Measurements from ENCODE around the gene TRPM7. TPM values are rescaled to one million over a fixed set of nuclear protein-coding genes. Genes with fewer than 3 reads are reported as not detected.
"Not testable (repeated sequence)": the region's sequence is repeated elsewhere in the genome, so short reads cannot be mapped to it uniquely, and the experiment has no call there.

The TRPM7 gene
- total RNA-seq, 1 donor from 2014 or later: 39.8 TPM

GRCh38 chr15:50710585-50710984 is 24.0 kb upstream of the TRPM7 start:
- H3K36me3 Mint-ChIP-seq (ENCODE audit: insufficient read depth): peaks cover 7% of the 10 kb centered on the region
- no peaks in the 10 kb centered on the region for H3K4me1 Mint-ChIP-seq (ENCODE audit: low read depth)
- no peak for TF ChIP-seq CTCF (IDR thresholded peaks at IDR 0.05; ENCODE audit: unreplicated experiment)
- no peak for DNase-seq (ENCODE audit: low spot score, unreplicated experiment)
- H3K27ac Mint-ChIP-seq: no peak overlapping the region
- H3K4me3 Mint-ChIP-seq (ENCODE audit: low read depth): no peak overlapping the region
- H3K9me3 Mint-ChIP-seq (ENCODE audit: low read depth): no peaks in the 10 kb centered on the region
- H3K27me3 Mint-ChIP-seq: no peaks in the 10 kb centered on the region

- no peak for DNase-seq (ENCODE audit: low spot score, unreplicated experiment)
- H3K27ac Mint-ChIP-seq: no peak overlapping the region
- H3K27me3 Mint-ChIP-seq: no peaks in the 10 kb centered on the region
- no peak for TF ChIP-seq CTCF (IDR thresholded peaks at IDR 0.05; ENCODE audit: unreplicated experiment)
- H3K4me1 Mint-ChIP-seq (ENCODE audit: low read depth): no peaks in the 10 kb centered on the region
- H3K4me3 Mint-ChIP-seq (ENCODE audit: low read depth): no peak overlapping the region
- no peaks in the 10 kb centered on the region for H3K9me3 Mint-ChIP-seq (ENCODE audit: low read depth)
- peaks cover 8% of the 10 kb centered on the region for H3K36me3 Mint-ChIP-seq (ENCODE audit: insufficient read depth)
Observed at GRCh38 chr15:50707878-50708427, 21.4 kb upstream of the TRPM7 start.

GRCh38 chr15:50702762-50703334 is 16.3 kb upstream of the TRPM7 start:
- no peak for DNase-seq (ENCODE audit: low spot score, unreplicated experiment)
- no peaks in the 10 kb centered on the region for H3K9me3 Mint-ChIP-seq (ENCODE audit: low read depth)
- H3K27ac Mint-ChIP-seq: no peak overlapping the region
- no peak overlapping the region for H3K4me3 Mint-ChIP-seq (ENCODE audit: low read depth)
- H3K36me3 Mint-ChIP-seq (ENCODE audit: insufficient read depth): peaks cover 13% of the 10 kb centered on the region
- no peak for TF ChIP-seq CTCF (IDR thresholded peaks at IDR 0.05; ENCODE audit: unreplicated experiment)
- no peaks in the 10 kb centered on the region for H3K4me1 Mint-ChIP-seq (ENCODE audit: low read depth)
- no peaks in the 10 kb centered on the region for H3K27me3 Mint-ChIP-seq

- Mint-ChIP-seq H3K27me3 (no peaks in the 10 kb centered on the region), H3K9me3 (ENCODE audit: low read depth) (no peaks in the 10 kb centered on the region), H3K36me3 (ENCODE audit: insufficient read depth) (peaks cover 5% of the 10 kb centered on the region), H3K4me3 (ENCODE audit: low read depth) (no peak overlapping the region), H3K4me1 (ENCODE audit: low read depth) (no peaks in the 10 kb centered on the region), H3K27ac (no peak overlapping the region)
- DNase-seq (ENCODE audit: low spot score, unreplicated experiment): no peak
- TF ChIP-seq CTCF (IDR thresholded peaks at IDR 0.05; ENCODE audit: unreplicated experiment): no peak
Observed at GRCh38 chr15:50698101-50698500, 11.5 kb upstream of the TRPM7 start.

- no peak overlapping the region for H3K27ac Mint-ChIP-seq
- H3K36me3 Mint-ChIP-seq (ENCODE audit: insufficient read depth): peaks cover 5% of the 10 kb centered on the region
- no peaks in the 10 kb centered on the region for H3K27me3 Mint-ChIP-seq
- H3K9me3 Mint-ChIP-seq (ENCODE audit: low read depth): no peaks in the 10 kb centered on the region
- H3K4me1 Mint-ChIP-seq (ENCODE audit: low read depth): no peaks in the 10 kb centered on the region
- TF ChIP-seq CTCF (IDR thresholded peaks at IDR 0.05; ENCODE audit: unreplicated experiment): no peak
- H3K4me3 Mint-ChIP-seq (ENCODE audit: low read depth): no peak overlapping the region
- no peak for DNase-seq (ENCODE audit: low spot score, unreplicated experiment)
Observed at GRCh38 chr15:50697109-50697797, 10.7 kb upstream of the TRPM7 start.

GRCh38 chr15:50694634-50695165 is 8.1 kb upstream of the TRPM7 start:
- H3K4me3 Mint-ChIP-seq (ENCODE audit: low read depth); H3K9me3 Mint-ChIP-seq (ENCODE audit: low read depth); H3K4me1 Mint-ChIP-seq (ENCODE audit: low read depth); H3K27me3 Mint-ChIP-seq; H3K27ac Mint-ChIP-seq; DNase-seq (ENCODE audit: low spot score, unreplicated experiment); H3K36me3 Mint-ChIP-seq (ENCODE audit: insufficient read depth): not testable (repeated sequence)
